ENCODE results near the gene REX1BD. TPM values are rescaled to one million over a fixed set of nuclear protein-coding genes. Genes with fewer than 3 reads are reported as not detected.
A peak's percentile ranks its signal among the peaks of the same experiment; 100 is the strongest.

The REX1BD gene
- total and polyA plus RNA-seq, 2 of the 4 experiments (the other 2 are of a cell fraction): 14.2 to 44.6 TPM

DNA sequence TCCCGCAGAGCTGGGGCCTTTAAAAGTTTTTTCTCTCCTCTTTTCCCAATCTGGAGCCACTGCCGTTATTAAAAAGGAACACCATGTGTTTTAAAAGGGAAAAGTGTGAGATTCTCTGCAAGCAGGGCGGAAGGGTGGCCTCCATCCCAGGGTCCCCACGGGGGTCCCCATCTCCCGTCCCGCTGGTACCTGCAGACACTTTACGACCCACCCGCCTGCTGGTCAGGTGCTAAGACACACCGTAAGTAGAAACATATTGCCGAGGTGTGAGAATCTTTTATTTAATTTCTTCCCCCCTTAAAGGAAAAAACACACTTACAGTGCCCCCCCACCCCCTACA is 16.2 kb downstream of the REX1BD start (continued):
- no peak for TF ChIP-seq ELK1 (IDR thresholded peaks at IDR 0.05; ENCODE audit: borderline replicate concordance, low read depth, low read length)
- no peak for TF ChIP-seq MXI1 (IDR thresholded peaks at IDR 0.05; ENCODE audit: borderline replicate concordance, low read depth, low read length)
- TF ChIP-seq MAZ (IDR thresholded peaks at IDR 0.05; ENCODE audit: borderline replicate concordance, low read depth, low read length): no peak

GRCh38 chr19:18605196-18605545 is 16.6 kb downstream of the REX1BD start:
- ATAC-seq (ENCODE audit: low read depth) (no peak), DNase-seq (no peak)
- intact Hi-C loops (cut with micrococcal nuclease) (no loop called here), in situ Hi-C loops (cut with MboI; ENCODE audit: low sequenced_read_pairs) (no loop called here), dilution Hi-C loops (cut with HindIII; ENCODE audit: low sequenced_read_pairs, unreplicated experiment) (no loop called here)
- Histone ChIP-seq H3K36me3 (ENCODE audit: control insufficient read depth, insufficient read depth, low read length) (no peaks in the 10 kb centered on the region), H3K9ac (ENCODE audit: low read depth, low read length) (no peak overlapping the region), H3K27ac (ENCODE audit: insufficient read depth, low read length) (no peak overlapping the region), H2AFZ (replicated peaks; ENCODE audit: low read length, poor library complexity) (no peak overlapping the region), H4K91ac (ENCODE audit: insufficient read depth, low read depth, low read length) (no peak overlapping the region), H3K27me3 (ENCODE audit: control insufficient read depth, insufficient read depth, low read length) (peaks cover 66% of the 10 kb centered on the region), H4K20me1 (ENCODE audit: insufficient read depth, low read length) (peaks cover 8% of the 10 kb centered on the region), H3K4me1 (ENCODE audit: control insufficient read depth, insufficient read depth, low read length) (peaks cover 5% of the 10 kb centered on the region; the same call in 1 of the 2 replicates), H3K56ac (ENCODE audit: extremely low read depth, insufficient read depth, low read length) (no peak overlapping the region), H3K9me1 (ENCODE audit: insufficient read depth, low read length) (no peaks in the 10 kb centered on the region), H2BK20ac (ENCODE audit: low read depth, low read length) (no peak overlapping the region), H2AK5ac (ENCODE audit: low read depth, low read length) (peak overlapping the region; percentile 59; the same call in 1 of the 2 replicates), H3K4ac (ENCODE audit: low read depth, low read length) (no peak overlapping the region), H3K14ac (replicated peaks; ENCODE audit: low read depth, low read length) (no peak overlapping the region), H4K8ac (ENCODE audit: low read depth in 2 of 2, low read length in 2 of 2) (no peak overlapping the region), H3K4me3 (ENCODE audit: insufficient read depth, low read depth, low read length) (no peak overlapping the region), H3K23ac (ENCODE audit: low read depth, low read length) (no peak overlapping the region), H4K5ac (ENCODE audit: low read depth, low read length) (no peak overlapping the region), H2BK15ac (ENCODE audit: low read depth, low read length) (no peak overlapping the region), H2BK120ac (ENCODE audit: low read depth, low read length) (no peak overlapping the region), H3K4me2 (ENCODE audit: low read depth, low read length) (no peak overlapping the region), H2BK5ac (ENCODE audit: low read depth, low read length, poor library complexity, severe bottlenecking) (no peak overlapping the region), H3K9me3 (ENCODE audit: control insufficient read depth, insufficient read depth, low read length) (no peaks in the 10 kb centered on the region), H3K18ac (ENCODE audit: low read depth, low read length) (no peak overlapping the region), H3K79me1 (ENCODE audit: low read depth in 1 of 2, low read length in 2 of 2) (no peaks in the 10 kb centered on the region), H2AK9ac (replicated peaks; ENCODE audit: low read depth, low read length, poor library complexity) (peak overlapping the region; percentile 72)
- no TSS peak for BruUV-seq (replicated peaks)
- POLR2A ChIA-PET (ENCODE audit: unreplicated experiment): no interaction called here
- TF ChIP-seq CTCF (conservative IDR thresholded peaks at IDR 0.05; ENCODE audit: low read depth, low read length): no peak
- no peak for TF ChIP-seq BHLHE40 (IDR thresholded peaks at IDR 0.05; ENCODE audit: low read depth, low read length)
- TF ChIP-seq MAFK (IDR thresholded peaks at IDR 0.05; ENCODE audit: low read depth, low read length): no peak
- TF ChIP-seq USF2 (IDR thresholded peaks at IDR 0.05; ENCODE audit: low read depth, low read length): no peak
- no peak for TF ChIP-seq POLR2A (IDR thresholded peaks at IDR 0.05; ENCODE audit: low read depth, low read length)
- no peak for TF ChIP-seq FOS (IDR thresholded peaks at IDR 0.05; ENCODE audit: low read depth, low read length)
- TF ChIP-seq RCOR1 (IDR thresholded peaks at IDR 0.05; ENCODE audit: insufficient replicate concordance, low read length): no peak
- CTCF ChIA-PET: interaction anchor here (0.5 kb wide), 1 partner anchor 85 kb away, joined by 3 read pairs; no protein-coding TSS in a partner anchor
- 27% methylated on average over 8 of the region's 17 CpGs; no CpG with 5 or more reads in 1 of the 2 experiments for WGBS, 2 experiments (ENCODE audit: extremely low coverage in 2 of 2, insufficient read length in 1 of 2)

Measured in IMR-90 (cell line).